Measurements from ENCODE around the gene CCDC57.

- no peak for TF ChIP-seq CTCF (conservative IDR thresholded peaks at IDR 0.05)
- TF ChIP-seq EZH2 (IDR thresholded peaks at IDR 0.05; ENCODE audit: low read depth): no peak
These were observed 12.0 kb upstream of the CCDC57 start for GRCh38 chr17:82224666-82225065.

Data from PC-9 (cell line).